ENCODE results near the gene KEAP1. TPM values are rescaled to one million over a fixed set of nuclear protein-coding genes. Genes with fewer than 3 reads are reported as not detected.

The KEAP1 gene
- total and polyA plus RNA-seq, 9 of the 15 experiments (the other 6 are each of a cell fraction or from before 2014, with no cell fraction given): 2.1 to 95.6 (median 64.3) TPM

DNA sequence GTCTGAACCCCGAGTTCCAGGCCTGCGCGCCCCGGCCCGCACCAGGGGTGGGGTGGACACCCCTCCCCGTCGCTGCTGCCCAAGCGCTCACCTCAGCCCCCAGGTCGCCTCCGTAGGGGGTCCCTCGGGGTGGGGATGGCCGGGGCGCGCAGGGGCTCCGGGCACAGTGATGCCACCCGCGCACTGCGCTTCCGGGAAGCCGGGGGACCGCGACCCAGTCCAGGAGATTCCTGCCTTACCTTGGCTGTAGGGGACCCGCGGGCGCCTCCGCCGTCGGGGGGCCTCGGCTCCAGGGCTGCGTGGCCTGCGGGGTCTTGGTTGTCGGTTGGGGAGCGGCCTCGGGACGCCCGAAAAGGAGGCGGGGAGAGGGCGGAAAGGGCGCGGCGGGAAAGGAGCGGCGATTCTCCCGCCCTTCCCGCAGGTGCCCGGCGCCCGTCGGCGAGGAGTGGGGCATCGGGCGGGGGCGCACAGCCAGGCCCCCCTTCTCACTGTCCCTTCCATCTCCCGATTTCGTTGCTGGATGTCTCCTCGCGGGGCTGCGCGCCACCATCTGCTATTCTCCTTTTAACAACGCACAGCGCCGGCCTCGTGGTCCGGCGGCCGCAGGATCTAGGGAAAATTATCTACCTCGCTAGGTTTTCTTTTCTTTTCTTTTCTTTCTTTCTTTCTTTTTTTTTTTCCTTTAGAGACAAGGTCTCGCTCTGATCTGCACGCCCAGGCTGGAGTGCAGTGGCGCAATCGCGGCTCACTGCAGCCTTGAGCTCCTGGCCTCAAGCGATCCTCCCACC is at the start of gene KEAP1 (continued):
- TF ChIP-seq MLLT1 (IDR thresholded peaks at IDR 0.05) (peak in 1 of 2 experiments; percentile 68; a peak in 2 of 4 replicates), SOX6 (IDR thresholded peaks at IDR 0.05) (no peak), ZNF830 (CRISPR knock-in tag; IDR thresholded peaks at IDR 0.05) (no peak), GATA2 (CRISPR knock-in tag; IDR thresholded peaks at IDR 0.05) (no peak), NFXL1 (CRISPR knock-in tag; IDR thresholded peaks at IDR 0.05) (no peak), ATF7 (IDR thresholded peaks at IDR 0.05) (no peak), SAFB (IDR thresholded peaks at IDR 0.05; ENCODE audit: borderline replicate concordance, low read depth, low read length) (no peak), TEAD1 (CRISPR knock-in tag; IDR thresholded peaks at IDR 0.05) (no peak), PTRF (tag; IDR thresholded peaks at IDR 0.05) (no peak), ZNF239 (CRISPR knock-in tag; IDR thresholded peaks at IDR 0.05) (no peak), ZC3H11A (IDR thresholded peaks at IDR 0.05; ENCODE audit: low read depth, low read length) (no peak), MAFG (tag; conservative IDR thresholded peaks at IDR 0.05) (no peak), RREB1 (CRISPR knock-in tag; IDR thresholded peaks at IDR 0.05) (no peak; the same call in 1 of the 2 replicates), RBM14 (IDR thresholded peaks at IDR 0.05; ENCODE audit: borderline replicate concordance, insufficient read depth, low read depth, low read length) (no peak)
- TF ChIP-seq, protein P1, sequence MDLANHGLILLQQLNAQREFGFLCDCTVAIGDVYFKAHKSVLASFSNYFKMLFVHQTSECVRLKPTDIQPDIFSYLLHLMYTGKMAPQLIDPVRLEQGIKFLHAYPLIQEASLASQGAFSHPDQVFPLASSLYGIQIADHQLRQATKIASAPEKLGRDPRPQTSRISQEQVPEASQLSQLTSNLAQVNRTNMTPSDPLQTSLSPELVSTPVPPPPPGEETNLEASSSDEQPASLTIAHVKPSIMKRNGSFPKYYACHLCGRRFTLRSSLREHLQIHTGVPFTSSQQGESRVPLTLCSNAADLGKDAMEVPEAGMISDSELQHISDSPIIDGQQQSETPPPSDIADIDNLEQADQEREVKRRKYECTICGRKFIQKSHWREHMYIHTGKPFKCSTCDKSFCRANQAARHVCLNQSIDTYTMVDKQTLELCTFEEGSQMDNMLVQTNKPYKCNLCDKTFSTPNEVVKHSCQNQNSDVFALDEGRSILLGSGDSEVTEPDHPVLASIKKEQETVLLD (IDR thresholded peaks at IDR 0.05): no peak
- TF ChIP-seq, protein P2, sequence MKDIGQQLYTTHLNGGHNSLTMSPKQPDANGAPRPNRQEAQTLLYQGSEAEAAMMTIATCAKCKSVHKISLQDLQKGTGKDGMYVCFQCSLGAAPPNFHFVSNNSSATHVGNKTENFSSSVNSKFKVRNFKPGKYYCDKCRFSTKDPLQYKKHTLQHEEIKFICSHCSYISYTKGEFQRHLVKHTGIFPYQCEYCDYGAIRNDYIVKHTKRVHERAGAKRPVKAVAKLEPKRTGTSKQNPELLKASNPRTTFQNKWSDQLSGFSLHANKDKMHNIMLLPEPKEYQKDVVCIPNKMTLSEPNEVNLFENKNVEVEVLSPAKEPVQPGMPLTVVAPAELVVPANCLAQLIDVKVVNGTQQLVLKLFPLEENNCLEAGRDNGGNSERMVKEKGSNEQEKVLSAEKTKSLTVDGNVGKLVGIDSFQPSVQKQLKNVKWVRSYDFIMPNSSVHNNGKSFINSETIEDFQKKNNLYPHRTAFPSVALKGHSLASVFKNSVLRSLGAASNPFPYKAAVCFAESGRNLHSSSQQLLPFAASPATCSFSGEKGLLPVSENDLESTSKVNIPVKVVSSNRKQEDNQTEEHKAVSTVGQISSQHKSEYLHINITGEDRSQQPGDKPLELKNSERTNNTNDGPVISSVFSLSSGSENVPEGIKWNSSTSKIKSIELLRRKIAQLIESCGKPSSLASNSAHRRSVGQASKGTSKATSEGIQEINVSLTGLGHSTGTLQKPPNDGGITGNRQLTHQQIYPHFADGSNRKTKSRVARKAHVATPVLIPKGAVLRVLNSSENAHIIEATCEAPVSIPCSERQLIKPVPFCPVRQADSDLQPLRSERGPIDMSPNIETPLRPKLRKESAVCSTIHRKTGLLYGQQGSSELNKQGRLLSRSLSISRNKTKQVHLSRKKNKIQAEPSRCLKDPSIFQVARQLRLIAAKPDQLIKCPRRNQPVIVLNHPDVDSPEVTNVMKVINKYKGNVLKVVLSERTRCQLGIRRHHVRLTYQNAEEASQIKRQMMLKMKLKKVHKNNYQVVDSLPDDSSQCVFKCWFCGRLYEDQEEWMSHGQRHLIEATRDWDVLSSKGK (CRISPR knock-in tag; IDR thresholded peaks at IDR 0.05): no peak

All from K562 (cell line).